WTC11 (cell line): ENCODE results near the gene SDC1. TPM values are rescaled to one million over a fixed set of nuclear protein-coding genes. Genes with fewer than 3 reads are reported as not detected.
A peak's percentile ranks its signal among the peaks of the same experiment; 100 is the strongest.
"Not testable (repeated sequence)": the region's sequence is repeated elsewhere in the genome, so short reads cannot be mapped to it uniquely, and the experiment has no call there.

Experiments used
- ATAC-seq: fragments of 200-7000 bp; cut with Tn5 transposase; 2 replicates; pipeline ENCODE4 v1.10.0; 2021; ENCODE audit warnings: mild to moderate bottlenecking, moderate library complexity
- CTCF ChIA-PET: fragments of 300-600 bp; sonication (Branson Sonifier 250); formaldehyde crosslinking; loops from one replicate; lab custom pipeline; 2021; ENCODE audit warnings: antibody characterized with exemption; lab: Charles Lee
- POLR2A ChIA-PET: fragments of 350-600 bp; sonication (Branson Sonifier 250); formaldehyde crosslinking; loops from one replicate; lab custom pipeline; 2021; ENCODE audit warnings: antibody characterized with exemption; lab: Charles Lee
- DNase-seq: peaks from one replicate; pipeline ENCODE4 v3.0.0; 2021; ENCODE audit warnings: low spot score
- H3K27ac Mint-ChIP-seq: 2 replicates; pipeline ENCODE4 v1.8.0; 2021; ENCODE audit warnings: mixed read lengths
- H3K27me3 Mint-ChIP-seq: 2 replicates; pipeline ENCODE4 v1.8.0; 2021; ENCODE audit warnings: low read depth, mild to moderate bottlenecking, moderate library complexity, mixed read lengths
- H3K36me3 Mint-ChIP-seq: 2 replicates; pipeline ENCODE4 v1.8.0; 2021; ENCODE audit warnings: mixed read lengths
- H3K4me1 Mint-ChIP-seq: 2 replicates; pipeline ENCODE4 v1.8.0; 2022; ENCODE audit warnings: mixed read lengths
- H3K4me3 Mint-ChIP-seq: 2 replicates; pipeline ENCODE4 v1.8.0; 2021; ENCODE audit warnings: mild to moderate bottlenecking, moderate library complexity, mixed read lengths
- H3K9me3 Mint-ChIP-seq: 2 replicates; pipeline ENCODE4 v1.8.0; 2021; ENCODE audit warnings: mixed read lengths
- ATF1 ChIP-seq: sonication (generic); formaldehyde crosslinking; IDR thresholded peaks from 2 replicates; pipeline ENCODE4 v1.8.1; 2023; ENCODE audit warnings: mild to moderate bottlenecking, moderate library complexity, missing genetic modification reagents
- CBFB ChIP-seq: sonication (generic); formaldehyde crosslinking; IDR thresholded peaks from 2 replicates; pipeline ENCODE4 v1.8.1; 2022; ENCODE audit warnings: mild to moderate bottlenecking, low read depth, missing genetic modification reagents
- CREM ChIP-seq: sonication (generic); formaldehyde crosslinking; IDR thresholded peaks from 2 replicates; pipeline ENCODE4 v1.8.1; 2022; ENCODE audit warnings: mild to moderate bottlenecking, missing genetic modification reagents, moderate library complexity
- CTCF ChIP-seq: fragments of 200-600 bp; IDR thresholded peaks from 2 replicates; pipeline ENCODE4 v1.8.0; 2022; ENCODE audit warnings: antibody characterized with exemption
- ESRRA ChIP-seq: sonication (generic); formaldehyde crosslinking; IDR thresholded peaks from 2 replicates; pipeline ENCODE4 v1.8.1; 2022; ENCODE audit warnings: mild to moderate bottlenecking, missing genetic modification reagents, borderline replicate concordance
- HMGA2 ChIP-seq: fragments of 250-450 bp; sonication (Bioruptor Pico); IDR thresholded peaks from 2 replicates; pipeline ENCODE4 v1.4.0; 2021; ENCODE audit warnings: mild to moderate bottlenecking, moderate library complexity
- HMGXB4 ChIP-seq: sonication (generic); formaldehyde crosslinking; IDR thresholded peaks from 2 replicates; pipeline ENCODE4 v1.8.1; 2023; ENCODE audit warnings: mild to moderate bottlenecking, moderate library complexity, missing genetic modification reagents
- IRF2 ChIP-seq: sonication (generic); formaldehyde crosslinking; IDR thresholded peaks from 2 replicates; pipeline ENCODE4 v1.8.0; 2022; ENCODE audit warnings: low read depth, missing genetic modification reagents, borderline replicate concordance
- KAT7 ChIP-seq: sonication (generic); formaldehyde crosslinking; IDR thresholded peaks from 2 replicates; pipeline ENCODE4 v1.8.1; 2023; ENCODE audit warnings: missing genetic modification reagents, mild to moderate bottlenecking, borderline replicate concordance
- NR3C1 ChIP-seq: sonication (generic); formaldehyde crosslinking; conservative IDR thresholded peaks from 2 replicates; pipeline ENCODE4 v1.8.1; 2023; ENCODE audit warnings: low read depth, mild to moderate bottlenecking, missing genetic modification reagents
- SMAD3 ChIP-seq: sonication (generic); formaldehyde crosslinking; IDR thresholded peaks from 2 replicates; pipeline ENCODE4 v1.8.0; 2022; ENCODE audit warnings: missing genetic modification reagents, mild to moderate bottlenecking, borderline replicate concordance
- SOX15 ChIP-seq: fragments of 250-450 bp; sonication (Bioruptor Pico); IDR thresholded peaks from 2 replicates; pipeline ENCODE4 v1.9.0; 2021; ENCODE audit warnings: mild to moderate bottlenecking
- TP53 ChIP-seq: sonication (generic); formaldehyde crosslinking; IDR thresholded peaks from 2 replicates; pipeline ENCODE4 v1.8.1; 2023; ENCODE audit warnings: mild to moderate bottlenecking, missing genetic modification reagents
- USF1 ChIP-seq: sonication (generic); formaldehyde crosslinking; IDR thresholded peaks from 2 replicates; pipeline ENCODE4 v1.8.0; 2022; ENCODE audit warnings: mild to moderate bottlenecking, missing genetic modification reagents
- USF2 ChIP-seq: sonication (generic); formaldehyde crosslinking; IDR thresholded peaks from 2 replicates; pipeline ENCODE4 v1.8.1; 2023; ENCODE audit warnings: mild to moderate bottlenecking, missing genetic modification reagents, moderate library complexity
- ZNF138 ChIP-seq: sonication (generic); formaldehyde crosslinking; conservative IDR thresholded peaks from 2 replicates; pipeline ENCODE4 v1.8.1; 2022; ENCODE audit warnings: mild to moderate bottlenecking, moderate library complexity, missing genetic modification reagents
- ZNF219 ChIP-seq: sonication (generic); formaldehyde crosslinking; IDR thresholded peaks from 2 replicates; pipeline ENCODE4 v1.8.0; 2023; ENCODE audit warnings: missing genetic modification reagents, mild to moderate bottlenecking, borderline replicate concordance
- ZNF263 ChIP-seq: sonication (generic); formaldehyde crosslinking; IDR thresholded peaks from 2 replicates; pipeline ENCODE4 v1.8.1; 2022; ENCODE audit warnings: low read depth, mild to moderate bottlenecking, moderate library complexity, missing genetic modification reagents
- ZNF416 ChIP-seq: fragments of 250-450 bp; sonication (Bioruptor Pico); IDR thresholded peaks from 2 replicates; pipeline ENCODE4 v1.9.0; 2021; ENCODE audit warnings: mild to moderate bottlenecking, inconsistent platforms
- ZNF423 ChIP-seq: fragments of 250-450 bp; sonication (Bioruptor Pico); IDR thresholded peaks from 2 replicates; pipeline ENCODE4 v2.1.2; 2022; ENCODE audit warnings: mild to moderate bottlenecking, moderate library complexity
- ZNF671 ChIP-seq: fragments of 250-450 bp; sonication (Bioruptor Pico); IDR thresholded peaks from 2 replicates; pipeline ENCODE4 v1.8.0; 2021; ENCODE audit warnings: mild to moderate bottlenecking
- ZSCAN18 ChIP-seq: fragments of 250-450 bp; sonication (Bioruptor Pico); IDR thresholded peaks from 2 replicates; pipeline ENCODE4 v2.1.2; 2022; ENCODE audit warnings: mild to moderate bottlenecking, moderate library complexity
- total RNA-seq: library from RNA; stranded (reverse); gene quantifications from 3 replicates; pipeline ENCODE4 v1.2.3, GENCODE V29; 2021

Gene SDC1
- total RNA-seq, 1 experiment from 2014 or later = 52.6 TPM

GRCh38 chr2:20242727-20243377, 17.9 kb upstream of the SDC1 start (continued):
- 0 out of 2 replicates have a peak, but pooled peaks have one; percentile 17 for TF ChIP-seq CREM (CRISPR knock-in tag)
- no peak for TF ChIP-seq SMAD3
- TF ChIP-seq ATF1 (CRISPR knock-in tag) = no peak
- TF ChIP-seq ZNF416 = no peak
- no peak for TF ChIP-seq NR3C1 (CRISPR knock-in tag)
- no peak for TF ChIP-seq ZNF138 (CRISPR knock-in tag)
- no peak for TF ChIP-seq KAT7 (CRISPR knock-in tag)
- no peak for TF ChIP-seq ESRRA
- TF ChIP-seq ZNF423 (CRISPR knock-in tag) = no peak

- Mint-ChIP-seq H3K4me1 (peaks cover 14% of the 10 kb centered on the region), H3K27ac (no peak overlapping the region), H3K36me3 (no peaks in the 10 kb centered on the region), H3K27me3 (no peaks in the 10 kb centered on the region; the same call in 1 of the 2 replicates)
- DNase-seq = peak; percentile 74
- POLR2A ChIA-PET = interaction anchor here (1.0 kb wide), 1 partner anchor 17 kb away, joined by 4 read pairs; the partner anchor contains the start of gene SDC1
- peak; percentile 69 for ATAC-seq
- TF ChIP-seq TP53 (CRISPR knock-in tag) = no peak
- peak; percentile 93 for TF ChIP-seq CTCF
- peak; percentile 62 for TF ChIP-seq USF2 (CRISPR knock-in tag)
- peak; percentile 50; the same call in 1 of the 2 replicates for TF ChIP-seq USF1 (CRISPR knock-in tag)
- TF ChIP-seq, all 79 proteins: peak for 3
- H3K9me3 Mint-ChIP-seq = peaks cover 9% of the 10 kb centered on the region
- CTCF ChIA-PET = interaction anchor here (0.6 to 3.7 kb wide), 40 partner anchors 9 to 815 kb away, joined by 3 to 48 read pairs (median 4); partner anchors contain the start of genes LAPTM4A and SDC1
- peak overlapping the region; percentile 31 for H3K4me3 Mint-ChIP-seq
These were observed 17.2 kb upstream of the SDC1 start for GRCh38 chr2:20241973-20242726.

- POLR2A ChIA-PET, DNase-seq, ATAC-seq, H3K36me3 Mint-ChIP-seq, H3K27ac Mint-ChIP-seq, H3K27me3 Mint-ChIP-seq, H3K4me3 Mint-ChIP-seq, H3K9me3 Mint-ChIP-seq: not testable (repeated sequence)
- CTCF ChIA-PET = interaction anchor here (3.2 to 3.7 kb wide), 2 partner anchors 8 to 14 kb away, joined by 48 read pairs; partner anchors contain the start of gene SDC1
- H3K4me1 Mint-ChIP-seq = peaks cover 14% of the 10 kb centered on the region
These were observed 15.4 kb upstream of the SDC1 start for GRCh38 chr2:20240291-20240690.

- TF ChIP-seq KAT7 (CRISPR knock-in tag) (no peak), HMGA2 (CRISPR knock-in tag) (no peak), SOX15 (CRISPR knock-in tag) (no peak), ZSCAN18 (CRISPR knock-in tag) (no peak), HMGXB4 (no peak), USF2 (CRISPR knock-in tag) (no peak), CBFB (CRISPR knock-in tag) (no peak), ZNF219 (no peak), ZNF671 (CRISPR knock-in tag) (no peak), ZNF263 (CRISPR knock-in tag) (no peak), IRF2 (no peak)
- no peak overlapping the region for H3K4me3 Mint-ChIP-seq
- no peak overlapping the region for H3K27ac Mint-ChIP-seq
- ATAC-seq (no peak), DNase-seq (no peak)
- H3K9me3 Mint-ChIP-seq = peaks cover 9% of the 10 kb centered on the region
- no peaks in the 10 kb centered on the region for H3K36me3 Mint-ChIP-seq
- ChIA-PET POLR2A (no interaction called here), CTCF (no interaction called here)
- peaks cover 15% of the 10 kb centered on the region for H3K4me1 Mint-ChIP-seq
- H3K27me3 Mint-ChIP-seq = no peaks in the 10 kb centered on the region; the same call in 1 of the 2 replicates
These were observed 11.6 kb upstream of the SDC1 start for GRCh38 chr2:20236496-20236895.
